LoVo (cell line): ENCODE results near the gene ESYT2.

Experiments
- DNase-seq: peaks from one replicate; pipeline ENCODE4 v3.0.0-alpha.2; 2016; ENCODE audit warnings: low spot score

ESYT2 gene

DNA sequence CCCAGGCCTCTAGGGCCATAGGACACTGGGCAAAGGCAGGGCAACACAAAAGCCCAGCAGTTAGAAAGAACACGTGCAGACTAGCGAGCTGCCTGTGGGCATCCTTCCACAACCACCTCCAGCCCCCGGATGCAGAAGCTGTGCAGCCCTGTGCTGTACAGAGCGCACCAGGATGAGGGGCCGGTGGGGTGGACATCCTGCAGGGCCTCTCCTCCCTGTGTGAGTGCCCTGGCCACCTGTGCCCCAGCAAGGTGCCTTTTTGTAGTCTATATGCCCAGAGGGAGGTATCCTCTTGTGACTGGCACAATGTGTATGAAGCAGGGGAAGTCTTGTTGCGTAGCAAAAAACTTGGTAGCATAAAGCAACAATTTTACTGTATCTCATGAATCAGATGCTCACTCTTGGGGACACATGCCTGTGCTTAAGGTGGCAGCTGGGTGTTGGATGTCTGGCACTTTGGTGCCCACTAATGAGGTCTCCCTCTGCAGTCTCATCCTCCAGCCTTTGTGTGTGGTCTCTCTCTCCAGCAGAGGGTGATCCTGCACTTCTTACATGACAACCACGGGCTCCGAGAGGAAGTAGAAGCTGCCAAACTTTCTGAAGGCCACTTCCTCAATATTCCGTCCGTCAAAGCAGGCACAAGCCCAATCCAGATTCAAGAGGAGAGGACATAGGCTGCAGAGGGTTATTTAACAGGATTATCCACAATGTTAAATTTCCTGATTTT lies 133.4 kb downstream of the ESYT2 start:
- DNase-seq = peak; percentile 30

DNA sequence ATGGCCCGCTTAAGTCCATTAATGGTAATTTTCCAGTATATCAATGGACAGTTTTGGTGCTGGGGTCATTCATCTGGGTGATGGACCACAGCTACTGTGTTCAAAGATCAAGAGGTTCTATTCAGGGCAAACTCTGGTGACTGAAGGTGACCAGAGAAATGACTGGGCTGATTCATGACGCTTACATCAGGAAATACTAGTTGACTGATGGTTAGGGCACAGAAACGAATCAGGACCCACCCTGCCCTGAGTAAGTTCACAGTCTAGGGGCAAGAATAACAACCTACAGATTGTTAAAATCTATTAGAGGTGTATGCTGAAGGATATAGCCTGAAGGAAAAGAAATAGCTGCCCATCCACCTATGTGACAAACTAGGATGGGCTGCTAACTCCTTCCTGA lies 134.3 kb downstream of the ESYT2 start:
- DNase-seq = no peak

DNA sequence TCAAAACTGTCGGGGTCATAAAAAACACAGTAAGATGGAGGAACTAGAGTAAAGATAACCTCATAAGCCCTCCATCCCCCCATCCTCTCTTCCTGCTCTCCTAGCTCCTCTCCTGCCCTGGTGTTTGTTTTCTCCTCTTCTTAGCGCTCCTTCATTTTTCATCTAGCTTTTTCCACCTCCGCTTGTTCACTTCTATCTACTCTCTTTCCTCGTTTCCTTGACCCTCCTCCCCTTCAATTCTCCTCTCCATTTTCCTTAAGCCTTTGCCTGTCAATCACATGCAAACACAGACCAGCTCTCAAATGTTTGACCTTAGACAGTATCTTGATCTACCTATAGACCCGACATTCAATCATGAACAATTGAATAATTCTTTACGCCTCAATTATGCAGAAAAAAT lies 134.7 kb downstream of the ESYT2 start:
- DNase-seq = no peak

DNA sequence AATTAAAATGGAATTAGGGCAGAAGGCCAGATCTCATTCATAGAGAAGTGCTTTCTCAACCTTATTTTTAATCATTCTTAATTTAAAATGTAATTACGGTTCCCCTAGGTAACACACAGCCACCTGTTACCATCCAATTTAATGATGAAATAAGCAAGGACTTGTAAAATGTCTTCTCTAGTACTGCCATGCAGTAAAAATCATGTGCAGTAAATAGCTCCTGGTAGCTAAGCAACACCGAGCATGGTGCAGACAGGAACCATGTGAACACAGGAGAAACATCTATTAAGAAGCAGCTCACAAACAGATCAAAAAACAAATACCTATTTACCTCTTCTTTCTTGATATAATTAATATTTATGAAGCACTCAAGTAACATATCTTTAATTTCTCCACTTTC lies 139.8 kb downstream of the ESYT2 start:
- DNase-seq = no peak

DNA sequence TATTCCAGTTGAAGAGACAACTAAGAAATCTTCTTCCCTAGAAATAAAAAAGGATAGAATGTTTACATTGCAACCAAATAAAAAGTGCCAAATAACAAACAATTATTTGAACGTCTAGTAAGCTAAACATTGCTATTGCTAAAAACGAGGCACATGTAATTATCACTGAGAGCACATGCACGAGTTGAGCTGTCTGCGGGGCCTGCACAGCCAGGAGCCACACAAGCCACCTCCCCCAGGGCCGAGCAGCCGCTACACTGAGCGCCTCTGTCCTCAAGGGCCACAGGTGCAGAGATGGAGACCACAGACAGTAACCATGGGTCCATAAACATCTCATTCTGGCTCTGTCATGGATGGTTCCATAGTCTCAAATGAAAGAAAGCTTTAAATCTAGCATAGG lies 141.9 kb downstream of the ESYT2 start:
- no peak for DNase-seq

DNA sequence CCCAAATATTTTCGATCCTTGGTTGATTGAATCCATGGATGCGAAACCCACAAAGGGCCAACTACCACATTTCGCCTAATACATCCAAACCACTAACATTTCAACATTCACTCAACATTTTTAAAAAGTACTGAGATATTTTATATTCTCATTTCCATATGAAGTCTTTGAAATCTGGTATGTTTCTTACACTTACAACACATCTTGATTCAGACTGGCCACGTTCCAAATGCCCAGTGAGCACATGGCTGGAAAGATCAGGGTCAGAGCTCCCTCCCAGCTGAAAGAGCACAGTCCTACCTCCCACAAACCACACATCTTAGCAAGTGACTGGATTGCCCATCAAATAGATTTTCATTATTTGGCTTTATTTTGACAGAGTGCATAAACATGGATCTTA lies 143.6 kb downstream of the ESYT2 start:
- no peak for DNase-seq

DNA sequence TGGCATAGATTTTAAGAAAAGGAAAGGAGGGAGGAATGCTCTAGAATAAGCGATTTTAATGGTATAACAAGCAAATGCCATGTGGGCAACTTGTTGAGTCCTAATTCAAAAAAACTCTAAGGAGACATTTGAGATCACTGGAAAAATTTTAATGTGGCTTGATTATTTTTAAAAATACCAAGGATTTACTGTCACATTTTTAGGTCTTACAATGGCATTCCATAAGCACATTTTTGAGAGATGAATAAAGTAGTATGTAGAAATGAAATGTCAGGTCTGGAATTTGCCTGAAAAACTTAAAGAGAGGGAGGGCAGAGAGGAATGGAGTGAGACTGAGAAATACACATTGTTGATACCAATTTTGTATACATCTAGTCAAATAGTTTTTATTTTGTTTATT lies 145.0 kb downstream of the ESYT2 start:
- DNase-seq = no peak

DNA sequence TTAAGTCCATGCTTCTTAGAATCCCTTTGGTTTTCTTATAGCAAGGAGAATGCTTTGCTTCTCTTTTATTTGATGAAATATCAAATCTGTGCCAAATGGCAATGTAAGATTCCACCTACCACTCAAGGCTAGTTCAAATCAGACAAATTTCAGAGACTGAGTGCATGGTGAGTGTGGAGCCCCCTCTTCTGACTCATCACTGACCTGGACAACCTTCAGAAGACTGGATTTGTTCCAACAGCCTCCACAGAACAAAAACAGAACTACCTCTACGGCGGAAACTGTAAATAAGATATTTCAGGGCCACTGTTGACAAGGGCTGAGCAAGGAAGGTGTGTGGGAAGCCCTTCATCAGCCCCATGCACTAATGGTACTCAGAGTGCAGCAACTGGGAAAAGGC lies 145.8 kb downstream of the ESYT2 start:
- DNase-seq = no peak

DNA sequence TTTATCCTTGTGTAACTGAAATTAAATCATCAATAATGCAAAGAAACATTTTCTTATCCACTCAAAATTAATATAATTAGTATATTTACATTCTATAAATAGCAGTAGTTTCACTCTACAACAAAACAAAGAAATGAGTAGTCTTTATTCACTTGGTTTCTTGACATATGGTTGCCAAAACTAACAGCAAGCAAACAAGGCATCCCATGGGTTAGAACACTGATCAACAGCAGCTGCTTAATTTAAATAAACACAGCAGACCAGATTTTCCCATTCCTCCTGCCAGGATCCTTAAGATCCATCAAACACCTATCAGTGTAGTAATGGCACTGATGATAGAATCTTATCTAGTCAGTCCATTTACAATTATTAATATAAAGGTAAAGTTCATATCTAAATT lies 146.9 kb downstream of the ESYT2 start:
- DNase-seq = no peak
